Dermis blood vessel endothelial cell (primary cell): ENCODE data around the gene PTPRE. TPM values are rescaled to one million over a fixed set of nuclear protein-coding genes. Genes with fewer than 3 reads are reported as not detected.

Source experiments
- DNase-seq: peaks from one replicate; pipeline ENCODE4 v3.0.0; 2010
- total RNA-seq: library from RNA; depleted of rRNA; stranded (reverse); fragments of >200 nt; gene quantifications from 2 replicates; pipeline ENCODE4 v1.2.3, GENCODE V29; 2014

The PTPRE gene
- total RNA-seq, 1 donor from 2014 or later: 178 TPM

DNA sequence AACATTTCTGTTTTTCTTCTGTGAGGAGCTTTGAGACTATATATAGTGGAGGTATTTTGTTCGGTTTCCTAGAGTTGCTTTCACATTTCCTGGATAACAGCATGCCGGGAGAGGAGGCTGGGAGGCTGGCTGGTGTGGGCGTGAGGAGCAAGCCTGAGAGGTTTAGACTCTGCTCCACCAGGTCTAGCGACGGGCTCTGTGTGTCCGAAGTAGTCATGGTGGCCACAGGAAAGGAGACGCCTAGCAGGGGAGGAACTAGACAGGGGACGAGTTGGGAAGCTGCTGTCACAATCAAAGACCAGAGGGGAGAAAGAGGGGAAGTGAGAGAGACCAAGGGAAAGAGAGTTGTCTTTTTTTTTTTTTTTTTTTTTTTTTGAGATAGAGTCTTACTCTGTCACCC, 19.6 kb downstream of the PTPRE start:
- DNase-seq: peak; percentile 69

DNA sequence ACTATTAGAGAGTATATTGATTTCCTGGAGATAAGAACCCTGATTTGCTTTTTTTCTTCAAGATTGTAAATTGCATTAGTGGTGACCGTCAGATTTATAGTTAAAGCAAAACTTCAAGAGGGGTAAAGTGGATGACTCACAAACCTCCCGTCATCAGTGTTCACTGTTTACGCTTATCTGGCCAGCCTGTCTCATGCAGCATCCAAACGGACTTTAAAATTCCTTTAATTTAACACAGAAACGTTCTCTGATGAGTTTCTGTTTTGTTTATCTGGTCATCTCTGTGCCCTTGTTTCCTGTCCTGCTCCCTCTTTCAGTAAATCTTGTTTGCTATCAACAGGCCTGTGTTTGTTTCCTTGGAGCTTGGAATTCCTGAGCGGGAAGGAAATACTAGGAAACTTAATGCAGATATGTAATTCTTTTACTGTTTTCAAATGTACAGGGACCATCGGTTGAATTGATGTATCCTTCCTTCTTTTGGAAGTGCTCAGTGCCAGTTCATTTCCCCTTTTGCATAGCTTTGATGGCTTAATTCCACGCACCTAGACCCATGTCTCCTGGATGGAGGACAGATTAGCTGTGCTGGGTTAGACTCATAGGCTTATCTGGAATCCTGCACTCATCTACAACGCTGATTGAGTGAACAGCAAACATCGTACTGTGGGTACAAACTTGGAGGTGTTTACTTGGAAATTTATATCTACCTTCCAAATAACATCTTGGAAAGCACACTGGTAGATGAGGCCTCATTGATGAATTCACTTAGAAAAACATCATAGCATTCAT, 21.3 kb downstream of the PTPRE start:
- peak; percentile 79 for DNase-seq

DNA sequence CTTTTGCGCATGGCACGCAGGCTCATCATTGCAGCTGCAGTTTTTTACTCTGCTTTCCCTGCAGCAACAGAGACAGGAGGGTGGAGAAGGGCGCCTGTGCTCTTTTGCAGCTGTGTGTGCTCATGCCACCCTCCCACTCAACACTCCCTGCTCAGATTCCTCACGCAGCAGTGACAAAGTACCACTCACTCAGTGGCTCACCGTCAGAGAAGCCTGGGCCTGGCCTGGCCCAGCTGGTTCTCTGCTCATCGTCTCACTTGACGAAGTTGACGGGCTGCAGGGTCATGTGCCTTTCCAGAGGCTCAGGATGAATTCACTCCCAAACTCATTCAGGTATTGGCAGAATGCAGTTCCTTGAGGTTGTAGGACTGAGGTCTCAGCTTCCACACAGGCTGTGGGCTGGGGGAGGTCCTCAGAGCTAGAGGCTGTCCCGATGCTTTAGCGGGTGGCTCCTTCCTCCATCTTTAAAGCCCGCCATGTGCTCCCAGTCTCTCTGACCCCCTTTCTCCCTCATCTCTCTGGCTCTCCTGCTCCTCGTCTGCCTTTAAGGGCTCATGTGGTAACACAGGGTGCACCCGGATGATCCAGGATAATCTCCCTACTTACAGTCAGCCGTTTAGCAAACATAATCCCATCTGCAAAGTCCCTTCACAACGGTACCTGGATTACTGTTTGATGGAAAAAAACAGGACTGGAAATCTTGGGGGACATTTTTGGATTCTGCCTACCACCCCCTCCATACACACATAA, 25.8 kb downstream of the PTPRE start:
- no peak for DNase-seq

DNA sequence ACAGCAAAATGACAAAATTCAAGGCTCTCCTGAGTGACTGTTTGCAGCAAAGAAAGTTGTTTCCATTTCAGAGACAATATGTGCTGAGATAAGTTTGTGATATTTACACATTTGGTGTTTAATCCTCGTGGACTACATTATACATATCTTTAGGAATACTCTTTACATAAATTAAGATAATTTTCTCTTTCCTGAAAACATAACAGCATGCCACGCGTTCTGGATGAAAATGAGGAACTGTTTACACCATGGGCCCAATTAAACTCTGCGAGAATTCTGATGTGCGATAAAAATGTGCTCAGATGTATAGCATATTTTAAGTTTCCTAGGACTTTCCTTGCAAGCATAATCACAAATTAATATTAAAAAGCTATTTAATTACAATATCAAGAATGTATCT, 26.4 kb downstream of the PTPRE start:
- no peak for DNase-seq

DNA sequence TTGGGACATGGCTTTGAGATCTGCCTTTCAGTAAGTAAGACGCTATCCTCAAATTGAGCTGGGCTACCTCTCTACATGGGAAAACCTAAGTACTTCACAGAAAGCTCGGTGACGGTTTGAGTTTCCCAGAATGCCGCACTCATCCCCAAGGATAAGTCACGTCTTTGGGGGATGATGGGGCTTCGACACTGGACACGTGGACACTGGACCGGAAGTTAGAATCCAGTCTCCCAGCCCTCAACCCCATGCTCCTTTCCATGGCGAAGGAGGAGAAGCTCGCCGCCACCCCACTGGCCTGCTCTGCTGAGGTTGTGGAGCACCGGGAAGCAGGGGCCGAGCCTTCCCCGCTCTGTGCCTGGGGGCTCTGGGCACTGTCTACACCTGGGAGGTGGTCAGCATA, 27.5 kb downstream of the PTPRE start:
- no peak for DNase-seq

DNA sequence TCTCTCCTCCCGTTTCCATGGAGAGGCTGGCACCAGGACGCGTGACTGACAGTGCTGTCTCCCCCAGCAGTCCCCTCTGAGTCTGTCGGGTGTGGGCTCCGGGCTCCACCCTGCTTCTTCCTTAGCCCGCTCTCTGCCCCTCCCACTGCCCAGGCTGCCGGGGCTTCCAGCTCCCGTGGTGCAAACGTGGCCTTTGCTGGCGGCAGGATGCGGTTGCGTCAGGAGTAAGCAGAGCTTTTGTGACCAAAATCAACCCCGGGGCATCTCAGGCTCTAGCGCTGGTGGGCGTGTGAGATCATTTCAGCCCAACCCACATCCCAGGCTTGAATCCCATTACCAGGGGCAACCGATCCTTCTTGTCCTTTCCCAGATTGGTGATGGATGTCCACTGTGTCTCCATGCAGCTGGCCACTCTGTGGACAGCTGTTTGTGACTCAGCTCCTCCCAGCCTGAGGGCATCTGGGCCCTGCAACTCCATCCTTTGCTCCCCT, 28.2 kb downstream of the PTPRE start:
- peak; percentile 33 for DNase-seq

DNA sequence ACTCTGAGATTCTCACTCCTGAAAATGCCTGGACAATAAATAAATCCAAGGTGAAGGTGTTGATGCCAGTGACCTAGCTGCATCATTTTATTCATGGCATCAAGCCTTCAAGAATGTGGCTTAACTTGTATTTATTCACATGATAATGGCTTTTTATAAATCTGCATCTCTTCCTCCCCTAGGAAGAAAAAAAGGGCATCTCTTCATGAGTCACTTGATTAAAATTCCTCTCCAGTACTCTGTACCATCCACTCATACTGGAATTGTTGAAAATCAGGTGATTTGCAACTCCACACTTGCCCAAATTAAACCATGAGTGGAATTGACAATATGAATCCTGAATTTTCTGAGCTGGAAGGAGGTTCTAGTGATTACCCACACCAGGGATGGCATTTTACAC, 30.2 kb downstream of the PTPRE start:
- DNase-seq: no peak

DNA sequence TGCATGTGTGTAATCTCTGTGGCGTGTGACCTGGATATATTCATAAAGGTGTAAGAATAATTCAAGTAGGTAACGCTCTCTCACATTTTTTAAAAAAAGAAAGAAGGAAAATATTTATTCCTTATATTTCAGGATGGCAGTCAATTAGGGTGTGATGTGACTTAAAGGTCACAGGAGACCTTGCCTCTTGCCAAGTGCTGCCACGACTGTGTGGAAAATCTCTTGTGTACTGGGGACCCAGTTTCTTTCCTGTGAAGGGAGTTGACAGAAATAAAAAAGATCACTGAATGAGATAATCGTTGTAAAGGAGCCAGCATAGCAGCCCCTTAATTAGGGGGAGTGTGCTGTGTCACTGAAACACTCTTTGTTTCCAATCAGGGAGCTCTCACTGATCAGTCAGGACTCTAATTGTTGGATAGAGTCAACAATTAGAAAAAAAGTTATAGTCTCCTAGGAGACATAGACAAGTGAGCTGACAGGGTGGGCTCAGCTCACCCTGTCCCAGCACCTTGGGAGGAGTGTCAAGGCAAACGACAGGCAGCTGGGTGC, 31.1 kb downstream of the PTPRE start:
- DNase-seq: no peak

DNA sequence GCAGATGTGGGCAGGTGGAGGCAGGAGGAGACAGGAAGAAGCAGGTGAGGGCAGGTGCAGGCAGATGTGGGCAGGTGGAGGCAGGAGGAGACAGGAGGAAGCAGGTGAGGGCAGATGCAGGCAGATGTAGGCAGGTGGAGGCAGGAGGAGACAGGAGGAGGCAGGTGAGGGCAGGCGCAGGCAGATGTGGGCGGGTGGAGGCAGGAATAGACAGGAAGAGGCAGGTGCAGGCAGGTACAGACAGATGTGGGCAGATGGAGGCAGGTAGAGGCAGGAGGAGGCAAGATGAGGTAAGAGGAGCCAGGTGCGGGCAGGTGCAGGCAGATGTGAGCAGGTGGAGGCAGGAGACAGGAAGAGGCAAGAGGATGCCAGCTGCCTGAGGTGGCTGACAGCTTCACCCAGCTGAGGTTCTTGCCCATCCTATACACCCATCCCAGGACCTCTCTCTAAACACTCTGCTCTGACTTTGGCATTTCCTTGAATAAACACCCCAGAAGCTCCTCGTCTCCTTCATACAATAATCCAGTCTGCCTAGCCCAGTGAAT, 33.0 kb downstream of the PTPRE start:
- DNase-seq: no peak

DNA sequence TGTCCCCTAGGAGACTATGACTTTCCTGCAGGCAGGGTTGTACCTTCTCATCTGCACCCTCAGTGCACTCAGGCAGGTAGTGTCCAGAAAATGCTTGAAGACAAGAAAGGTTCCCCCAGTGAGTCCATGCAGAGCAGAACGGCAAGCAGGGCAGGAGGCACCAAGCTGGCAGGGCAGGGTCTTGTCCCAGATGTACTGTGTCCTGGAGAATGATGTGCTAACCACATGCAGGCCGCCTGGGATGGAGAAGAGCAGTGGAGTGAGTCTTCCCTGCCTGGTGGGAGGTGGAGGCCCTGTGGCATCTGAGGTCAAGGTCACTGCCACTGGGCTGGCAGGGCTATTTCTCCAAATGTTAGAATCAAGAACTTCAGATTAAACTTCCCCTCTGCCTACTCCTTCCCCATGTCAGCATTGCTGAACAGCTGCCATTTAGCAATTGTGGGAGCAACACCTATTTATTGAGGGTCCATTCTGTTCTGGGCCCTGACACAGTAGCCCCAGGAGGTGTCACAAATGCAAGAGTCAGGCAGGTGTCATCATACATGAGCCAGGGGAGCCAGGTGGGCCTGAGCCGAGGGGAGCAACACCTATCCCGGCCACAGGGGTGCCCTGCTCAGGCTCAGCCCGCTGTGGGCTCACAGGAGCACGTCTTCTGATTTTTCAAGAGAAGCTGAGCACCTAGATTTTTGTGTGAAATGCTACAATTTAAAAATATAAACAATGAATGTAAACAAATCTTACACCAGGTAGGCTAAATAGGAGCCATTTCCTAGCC, 34.1 kb downstream of the PTPRE start:
- DNase-seq: no peak

DNA sequence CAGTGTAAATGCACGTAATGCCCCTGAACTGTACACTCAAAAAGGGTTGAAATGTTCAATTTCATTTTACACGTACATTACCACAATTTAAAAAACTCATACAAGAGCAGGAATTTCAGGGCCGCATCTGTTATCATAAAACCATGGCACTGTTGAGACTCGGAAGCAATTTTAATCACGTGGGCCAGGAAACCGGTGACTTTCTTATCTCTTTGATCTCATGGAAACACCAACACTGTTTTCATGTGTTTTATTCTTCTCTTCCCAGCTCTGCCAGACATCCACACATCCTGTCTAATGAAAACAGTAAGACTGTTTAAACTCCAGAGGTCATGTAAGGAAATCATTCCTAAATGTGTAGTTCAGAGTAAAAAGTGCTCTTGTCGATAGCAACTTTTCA, 35.9 kb downstream of the PTPRE start:
- peak; percentile 86 for DNase-seq

DNA sequence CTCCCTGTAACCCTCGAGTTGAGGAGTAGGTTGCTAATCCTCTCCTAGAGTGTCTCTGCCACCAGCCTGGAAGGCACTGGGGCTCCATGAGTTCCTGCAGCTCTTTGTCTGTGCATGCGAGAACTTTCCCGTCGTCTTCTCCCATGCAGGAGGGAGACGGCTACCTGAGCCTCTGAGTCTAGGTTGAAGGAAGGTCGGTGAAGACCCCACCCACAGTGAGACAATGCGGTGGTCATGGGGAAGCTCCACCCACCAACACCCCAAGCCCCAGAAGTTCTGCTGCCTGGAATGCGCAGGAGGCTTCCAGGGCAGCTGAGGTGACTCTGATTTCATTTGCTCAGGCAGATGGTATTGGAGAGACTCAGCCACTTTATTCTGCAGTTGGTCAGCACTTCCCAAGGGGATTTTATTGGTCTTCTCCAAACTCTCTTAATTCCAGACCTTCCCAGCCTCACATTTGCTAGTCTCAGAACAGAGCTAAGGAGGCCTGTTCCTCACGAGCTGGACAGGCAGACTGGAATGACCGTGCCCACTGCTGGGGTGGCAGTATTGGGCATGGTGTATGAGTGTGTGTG, 36.5 kb downstream of the PTPRE start:
- DNase-seq: peak; percentile 63

DNA sequence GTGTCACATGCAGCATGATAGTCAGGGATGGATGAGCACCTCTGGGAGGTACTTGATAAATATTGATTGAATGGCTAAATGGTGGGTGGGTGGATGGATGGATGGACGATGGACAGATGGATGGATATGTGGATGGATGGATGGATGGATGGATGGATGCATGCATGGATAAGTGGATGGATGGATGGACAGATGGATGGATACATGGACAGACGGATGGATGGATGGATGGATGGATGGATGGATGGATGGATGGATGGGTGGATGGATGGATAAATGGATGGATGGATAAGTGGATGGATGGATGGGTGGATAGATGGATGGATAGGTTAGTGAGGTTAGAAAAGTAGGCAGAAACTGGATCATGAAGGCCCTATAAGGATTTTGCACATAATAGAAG, 37.4 kb downstream of the PTPRE start:
- DNase-seq: no peak

DNA sequence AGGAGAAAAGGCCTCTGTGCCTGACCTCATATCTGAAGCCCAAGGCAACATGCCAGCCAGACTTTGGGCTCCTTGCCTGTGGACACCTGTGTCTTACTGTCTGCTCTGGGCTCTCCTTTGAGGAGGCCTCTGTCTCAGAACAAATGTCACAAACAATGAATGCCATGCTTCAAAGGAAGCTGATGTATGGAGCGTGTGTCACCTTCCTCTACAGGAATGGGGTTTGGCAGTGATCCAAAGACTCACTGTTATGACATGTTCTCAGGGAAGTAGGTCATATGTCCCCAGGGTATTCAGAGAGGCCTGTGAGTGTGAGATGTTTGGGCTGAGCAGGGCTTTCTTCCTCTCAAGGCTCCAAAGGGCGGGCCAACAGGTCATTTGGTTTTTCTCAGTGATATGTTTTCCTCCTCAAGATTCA, 38.4 kb downstream of the PTPRE start:
- peak; percentile 100 for DNase-seq

DNA sequence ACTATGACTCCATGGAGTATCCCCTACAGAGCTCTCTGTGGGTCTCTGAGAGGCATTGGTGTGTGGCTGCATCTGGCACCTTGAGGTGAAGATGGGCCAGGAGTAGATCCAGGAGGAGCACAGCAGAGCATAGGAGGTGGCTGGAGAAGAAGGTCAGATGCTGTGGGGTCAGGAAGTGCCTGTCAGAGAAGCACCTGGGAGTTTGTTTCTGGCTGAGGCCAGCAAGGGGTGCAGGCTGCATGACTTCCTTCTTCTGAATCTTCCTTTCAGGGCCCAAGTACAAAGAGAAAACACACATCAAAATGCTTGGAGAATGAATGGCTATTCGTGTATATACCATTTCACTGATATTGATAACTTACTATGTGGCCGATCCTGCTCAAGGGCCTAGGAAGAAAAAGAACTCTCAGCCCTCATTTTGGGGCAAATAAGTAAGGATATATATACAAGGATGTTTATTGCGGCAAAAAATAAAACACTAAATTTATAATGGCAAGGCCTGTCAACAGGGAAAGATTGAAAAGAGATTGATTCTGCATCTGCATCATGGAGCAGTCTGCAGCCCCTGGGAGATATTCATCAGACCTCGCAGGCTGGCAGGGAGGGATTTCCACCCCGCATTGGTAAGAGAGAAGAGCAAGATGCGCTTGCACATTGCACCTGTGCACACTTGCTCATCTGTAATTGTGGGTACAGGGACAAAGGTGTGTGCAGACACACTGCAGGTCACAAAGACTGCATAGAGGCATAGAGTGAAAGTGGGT, 39.2 kb downstream of the PTPRE start:
- no peak for DNase-seq

DNA sequence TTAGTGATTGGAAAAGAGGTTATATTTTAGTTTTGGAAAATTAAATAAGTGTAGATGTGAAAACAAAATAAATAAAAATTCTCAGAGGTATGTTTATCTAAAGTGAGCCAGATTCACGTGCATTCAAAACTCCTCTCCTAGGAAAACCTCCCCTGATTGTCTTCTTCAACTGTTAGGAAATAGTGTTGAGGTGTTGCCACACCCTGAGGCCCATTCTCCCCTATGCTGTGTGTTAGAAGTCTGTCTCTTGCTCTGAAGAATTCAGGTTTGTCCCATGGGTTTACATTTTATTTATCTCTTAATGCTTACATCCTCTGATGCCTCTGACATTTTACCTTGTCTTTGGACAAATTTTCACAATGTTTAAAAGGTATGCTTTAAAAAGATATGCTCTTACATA, 40.3 kb downstream of the PTPRE start:
- DNase-seq: no peak

DNA sequence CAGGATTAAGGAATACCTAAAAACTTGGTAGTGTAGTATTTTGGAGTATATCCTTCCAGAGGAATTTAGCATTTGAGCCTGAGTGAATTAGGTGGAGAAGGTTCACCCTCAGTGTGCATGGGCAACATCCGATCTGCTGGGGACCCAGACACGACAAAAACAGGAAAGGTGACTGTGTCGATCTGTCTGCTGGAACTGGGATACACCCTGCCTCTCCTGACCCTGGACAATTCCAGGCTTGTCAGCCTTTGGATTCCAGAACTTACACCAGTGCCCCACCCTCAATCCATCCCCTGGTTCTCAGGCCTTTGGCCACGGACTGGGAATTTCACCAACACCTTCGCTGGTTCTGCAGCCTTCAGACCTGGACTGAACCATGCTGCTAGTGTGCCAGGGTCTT, 41.9 kb downstream of the PTPRE start:
- peak; percentile 67 for DNase-seq

DNA sequence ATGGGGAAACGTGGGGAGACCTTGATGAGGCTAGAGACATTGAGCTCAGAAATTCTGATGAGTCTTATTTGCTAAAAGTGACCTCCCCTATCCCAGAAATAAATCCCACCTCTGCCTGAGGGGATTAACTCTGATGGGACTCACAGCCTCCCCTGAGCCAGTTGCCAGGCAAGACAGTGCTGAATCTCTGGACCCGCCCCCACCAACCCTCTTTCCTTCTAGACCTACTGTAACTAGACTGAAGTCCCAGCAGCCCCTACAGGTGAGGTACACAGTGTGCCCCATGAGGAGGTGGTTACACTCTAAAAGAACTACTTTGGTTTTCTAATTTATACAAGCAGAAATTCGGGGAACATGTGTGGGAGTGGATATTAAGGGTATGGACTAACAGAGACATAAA, 42.9 kb downstream of the PTPRE start:
- DNase-seq: no peak

DNA sequence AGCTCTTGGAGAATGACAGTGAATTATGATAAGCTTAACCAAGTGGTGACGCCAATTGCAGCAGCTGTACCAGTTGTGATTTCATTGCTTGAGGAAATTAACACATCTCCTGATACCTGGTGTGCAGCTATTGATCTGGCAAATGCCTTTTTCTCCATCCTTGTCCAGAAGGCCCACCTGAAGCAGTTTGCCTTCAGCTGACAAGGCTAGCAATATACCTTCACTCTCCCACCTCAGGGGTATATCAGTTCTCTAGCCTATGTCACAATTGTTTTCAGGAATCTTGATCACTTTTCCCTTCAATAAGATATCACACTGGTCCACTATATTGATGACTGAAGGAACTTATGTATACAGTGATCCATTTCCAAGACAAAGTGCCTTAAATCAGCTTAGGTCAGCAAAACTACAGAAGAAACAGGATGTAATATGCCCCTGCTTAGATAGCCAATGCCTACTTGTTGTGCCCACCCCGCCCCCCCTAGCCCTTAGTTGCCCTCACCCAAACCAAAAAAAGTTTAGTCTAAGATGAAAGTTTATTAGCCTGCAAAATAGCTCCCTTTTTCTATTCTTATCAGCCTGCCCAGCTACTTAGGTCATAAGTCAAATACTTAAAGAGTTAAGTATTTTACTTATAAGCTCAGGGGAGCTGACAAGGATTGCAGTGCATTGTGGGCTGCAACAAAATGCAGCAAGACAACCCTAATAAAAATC, 45.1 kb downstream of the PTPRE start:
- DNase-seq: no peak

DNA sequence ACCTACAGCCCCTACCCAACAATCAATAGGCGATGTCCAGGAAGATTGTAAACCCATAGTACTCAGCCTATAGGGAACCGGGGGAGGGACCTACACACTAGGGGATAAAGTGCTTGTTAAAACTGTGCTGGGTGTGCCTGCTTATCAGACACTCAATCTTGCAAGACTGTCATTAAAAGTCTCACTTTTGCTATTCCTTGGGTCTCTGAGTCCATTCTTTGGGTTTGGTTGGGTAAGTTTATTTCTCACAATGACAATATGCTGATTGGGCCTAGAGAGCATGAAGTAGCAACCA, 45.6 kb downstream of the PTPRE start:
- no peak for DNase-seq

DNA sequence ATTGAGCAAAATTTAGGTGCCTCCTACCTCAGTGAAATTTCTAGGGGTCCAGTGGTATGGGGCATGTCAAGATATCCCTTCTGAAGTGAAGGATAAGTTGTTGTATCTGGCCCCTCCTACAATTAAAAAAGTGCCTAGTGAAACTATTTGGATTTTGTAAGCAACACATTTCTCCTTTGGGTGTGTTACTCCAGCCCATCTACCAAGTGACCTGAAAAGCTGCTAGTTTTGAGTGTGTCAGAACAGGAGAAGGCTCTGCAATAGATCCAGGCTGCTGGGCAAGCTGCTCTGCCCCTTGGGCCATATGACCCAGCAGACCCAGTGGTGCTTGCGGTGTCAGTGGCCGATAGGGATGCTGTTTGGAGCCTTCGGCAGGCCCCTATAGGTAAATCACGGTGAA, 46.0 kb downstream of the PTPRE start:
- no peak for DNase-seq
